GM12878 (cell line): ENCODE data around the gene PPP1R36. TPM values are rescaled to one million over a fixed set of nuclear protein-coding genes. Genes with fewer than 3 reads are reported as not detected.

Experiments used
- ATAC-seq: fragments of 200-7000 bp; cut with Tn5 transposase; 3 replicates; pipeline ENCODE4 v1.9.1; 2020; ENCODE audit warnings: mild to moderate bottlenecking, moderate library complexity
- BruUV-seq: library from RNA; stranded (reverse); fragments of 400-500 nt; replicated peaks from 2 replicates; lab custom pipeline; 2021; lab: Mats Ljungman, UMichigan
- CTCF ChIA-PET: fragments of 300-600 bp; sonication (Branson Sonifier 250); formaldehyde crosslinking; extraction: SDS; loops from one replicate; lab custom pipeline; 2021; ENCODE audit warnings: inconsistent platforms; lab: Yijun Ruan, JAX
- POLR2A ChIA-PET: fragments of 350-600 bp; formaldehyde crosslinking; extraction: SDS; loops from one replicate; lab custom pipeline; 2021; ENCODE audit warnings: inconsistent platforms; lab: Charles Lee
- RAD21 ChIA-PET: fragments of 300-600 bp; sonication (Branson Sonifier 250); formaldehyde crosslinking; loops from one replicate; lab custom pipeline; 2023; ENCODE audit warnings: antibody characterized with exemption; ENCODE audit not compliant: unreplicated experiment; lab: Charles Lee
- SMC1A ChIA-PET: fragments of 300-600 bp; sonication (Branson Sonifier 250); formaldehyde crosslinking; loops from one replicate; lab custom pipeline; 2023; ENCODE audit not compliant: unreplicated experiment, uncharacterized antibody; lab: Charles Lee
- DNase-seq: peaks from one replicate; pipeline ENCODE4 v3.0.0-alpha.2; 2011; ENCODE audit warnings: low read depth, low spot score
- FAIRE-seq: peaks from 3 replicates; lab custom pipeline; 2011; peaks lifted over from hg19 to GRCh38; lab: Jason Lieb, UNC
- H2AFZ ChIP-seq: 2 replicates; pipeline ENCODE4 v1.6.0; 2011; ENCODE audit warnings: low read depth, low read length, control low read depth; ENCODE audit not compliant: control insufficient read depth
- H3K27ac ChIP-seq: 2 replicates; pipeline ENCODE4 v1.5.1; 2011; ENCODE audit warnings: control low read depth; ENCODE audit not compliant: control insufficient read depth, insufficient read depth
- H3K27me3 ChIP-seq, 2 experiments: replicated peaks in 1 of 2; 2 replicates each; pipeline versions ENCODE4 v1.6.0 to v1.6.1; 2011; ENCODE audit warnings: low read length in 1 of 2; ENCODE audit not compliant: control insufficient read depth in 2 of 2, insufficient read depth in 2 of 2
- H3K36me3 ChIP-seq, 2 experiments: 2 replicates each; pipeline ENCODE4 v1.5.1; 2011; ENCODE audit warnings: low read length in 1 of 2; ENCODE audit not compliant: control insufficient read depth in 2 of 2, insufficient read depth in 2 of 2
- H3K4me1 ChIP-seq: 2 replicates; pipeline ENCODE4 v1.6.1; 2011; ENCODE audit warnings: mild to moderate bottlenecking, low read length, moderate library complexity, mixed read lengths; ENCODE audit not compliant: control insufficient read depth, insufficient read depth
- H3K4me2 ChIP-seq: 2 replicates; pipeline ENCODE4 v1.6.0; 2011; ENCODE audit warnings: control low read depth; ENCODE audit not compliant: control insufficient read depth, insufficient read depth
- H3K4me3 ChIP-seq: fragments of 200-600 bp; sonication (generic); 2 replicates; pipeline ENCODE4 v1.5.1; 2016
- H3K79me2 ChIP-seq: 2 replicates; pipeline ENCODE4 v1.6.0; 2011; ENCODE audit warnings: low read length; ENCODE audit not compliant: control insufficient read depth, insufficient read depth
- H3K9ac ChIP-seq: 2 replicates; pipeline ENCODE4 v1.8.0; 2011; ENCODE audit warnings: low read length, control low read depth, mixed read lengths; ENCODE audit not compliant: control insufficient read depth, insufficient read depth
- H3K9me3 ChIP-seq: replicated peaks from 3 replicates; pipeline ENCODE4 v1.5.1; 2011; ENCODE audit warnings: mild to moderate bottlenecking, low read length; ENCODE audit not compliant: control insufficient read depth, insufficient read depth
- H4K20me1 ChIP-seq: 2 replicates; pipeline ENCODE4 v1.6.0; 2011; ENCODE audit not compliant: control insufficient read depth, insufficient read depth
- BCL11A ChIP-seq: IDR thresholded peaks from 2 replicates; pipeline ENCODE4 v1.6.1; 2011; ENCODE audit warnings: low read depth, low read length
- BHLHE40 ChIP-seq, 2 experiments: fragments of 450-650 bp in 1 of 2; IDR thresholded peaks; 2 replicates each; pipeline ENCODE4 v1.6.1; 2011 to 2017; ENCODE audit warnings: low read depth in 2 of 2, borderline replicate concordance in 1 of 2, improper control_type of control experiment in 1 of 2, low read length in 1 of 2, mild to moderate bottlenecking in 1 of 2
- BRCA1 ChIP-seq: IDR thresholded peaks from 2 replicates; pipeline ENCODE4 v1.6.1; 2011; ENCODE audit warnings: low read depth, low read length, improper control_type of control experiment
- CREB1 ChIP-seq: IDR thresholded peaks from 2 replicates; pipeline ENCODE4 v1.6.1; 2012; ENCODE audit warnings: low read depth, mild to moderate bottlenecking, inconsistent platforms
- DPF2 ChIP-seq: fragments of 450-650 bp; IDR thresholded peaks from 2 replicates; pipeline ENCODE4 v1.6.1; 2017; ENCODE audit warnings: mild to moderate bottlenecking
- JUNB ChIP-seq: IDR thresholded peaks from 2 replicates; pipeline ENCODE4 v1.6.1; 2016; ENCODE audit warnings: antibody characterized with exemption, mild to moderate bottlenecking
- NR2F1 ChIP-seq: fragments of 450-650 bp; conservative IDR thresholded peaks from 2 replicates; pipeline ENCODE4 v1.6.1; 2017; ENCODE audit warnings: mild to moderate bottlenecking
- PAX8 ChIP-seq: fragments of 450-650 bp; IDR thresholded peaks from 2 replicates; pipeline ENCODE4 v1.6.1; 2017; ENCODE audit warnings: mild to moderate bottlenecking, moderate library complexity
- POLR2A ChIP-seq: IDR thresholded peaks from 2 replicates; pipeline ENCODE4 v1.6.1; 2011; ENCODE audit warnings: low read depth, mild to moderate bottlenecking, low read length
- RCOR1 ChIP-seq: conservative IDR thresholded peaks from 2 replicates; pipeline ENCODE4 v1.6.1; 2012; ENCODE audit warnings: low read depth, low read length, improper control_type of control experiment
- SIX5 ChIP-seq: IDR thresholded peaks from 2 replicates; pipeline ENCODE4 v1.6.1; 2011; ENCODE audit warnings: mild to moderate bottlenecking, low read depth, low read length, moderate library complexity; ENCODE audit not compliant: severe bottlenecking
- SP1 ChIP-seq: IDR thresholded peaks from one replicate; pipeline ENCODE4 v1.6.1; 2011; ENCODE audit warnings: low read depth, low read length
- TARDBP ChIP-seq: IDR thresholded peaks from 2 replicates; pipeline ENCODE4 v1.6.1; 2016; ENCODE audit warnings: borderline replicate concordance
- ZBTB4 ChIP-seq: fragments of 450-650 bp; formaldehyde crosslinking; IDR thresholded peaks from 2 replicates; pipeline ENCODE4 v1.4.0; 2022; ENCODE audit warnings: mild to moderate bottlenecking, moderate library complexity
- ZNF24 ChIP-seq: fragments of 450-650 bp; IDR thresholded peaks from 2 replicates; pipeline ENCODE4 v1.6.1; 2017; ENCODE audit warnings: antibody characterized with exemption, mild to moderate bottlenecking
- ZSCAN29 ChIP-seq: fragments of 450-650 bp; IDR thresholded peaks from 2 replicates; pipeline ENCODE4 v1.6.1; 2017; ENCODE audit warnings: mild to moderate bottlenecking, moderate library complexity
- WGBS: methylation state at CpG from one replicate; pipeline ENCODE4 v1.1.6; 2016; ENCODE audit warnings: low lambda C conversion rate; ENCODE audit not compliant: insufficient replicate concordance, insufficient coverage; ENCODE audit errors: missing lambda C conversion rate; 5-methylcytosine and 5-hydroxymethylcytosine counted together
- in situ Hi-C: fragments of 300-500 bp; cut with MboI; formaldehyde crosslinking; loops from 9 replicates; pipeline ENCODE4 v1.14.3; 2018; ENCODE audit warnings: mixed read lengths
- intact Hi-C: fragments of 100-400 bp; cut with micrococcal nuclease; formaldehyde crosslinking; loops from one replicate; pipeline ENCODE4 v1.14.2; 2022; ENCODE audit not compliant: unreplicated experiment
- polyA plus RNA-seq, 11 experiments: library from polyadenylated mRNA; depleted of rRNA in 4 of 11; unstranded in 6 of 11; stranded (reverse) in 5 of 11; fragments of >200 nt; fragmentation: Nextera tagmentation in 4 of 11; fragmentation: Illumina TruSeq in 1 of 11; extraction: Ambion mirVana in 4 of 11; extraction: Trizol in 1 of 11; gene quantifications; 1 replicate in 1 of 11; 2 replicates in 10 of 11; pipeline versions ENCODE4 v1.2.1 to v1.2.3, GENCODE V29; 2011 to 2016; ENCODE audit warnings: inconsistent platforms in 2 of 11, missing spikeins in 2 of 11, low read depth in 1 of 11
- total RNA-seq, 4 experiments: library from RNA; depleted of rRNA in 3 of 4; stranded (reverse); fragments of >200 nt in 3 of 4; fragmentation: Illumina TruSeq in 1 of 4; extraction: Trizol in 1 of 4; gene quantifications; 2 replicates each; pipeline versions ENCODE4 v1.2.1 to v1.2.3, GENCODE V29; 2013 to 2021

Gene PPP1R36
- total and polyA plus RNA-seq, 10 of the 15 experiments (the other 5 are each of a cell fraction or from before 2014, with no cell fraction given) = 0.12 to 0.13 TPM; not detected in 8

DNA sequence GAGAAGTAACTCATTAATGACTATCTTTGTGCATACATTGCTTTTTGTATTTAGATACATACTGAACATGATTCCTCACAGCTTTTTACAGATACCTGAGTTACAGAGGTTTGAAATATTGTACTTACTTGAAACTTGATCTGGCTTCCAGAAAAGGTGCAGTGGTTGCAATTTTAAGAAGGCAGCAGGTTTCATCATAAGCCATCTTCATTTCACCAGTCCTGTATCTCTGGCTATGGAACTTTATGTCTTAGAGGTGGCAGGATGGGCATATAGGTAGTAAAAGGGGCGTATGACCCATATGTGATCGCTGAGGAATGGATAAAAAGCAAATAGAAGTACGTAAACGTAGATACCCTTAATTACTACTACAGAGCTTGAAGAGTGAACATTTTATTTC is 31.5 kb upstream of the PPP1R36 start:
- no TSS peak for BruUV-seq
- SMC1A ChIA-PET = interaction anchor here (0.8 to 1.3 kb wide), 2 partner anchors 9 to 118 kb away, joined by 4 read pairs; no protein-coding TSS in a partner anchor
- in situ Hi-C loops (no loop called here), intact Hi-C loops (no loop called here)
- H3K9ac ChIP-seq = no peak overlapping the region
- no peak overlapping the region for H3K4me3 ChIP-seq
- H3K27ac ChIP-seq = no peak overlapping the region
- H3K4me1 ChIP-seq = peaks cover 8% of the 10 kb centered on the region; the same call in 1 of the 2 replicates
- CTCF ChIA-PET = no interaction called here
- ATAC-seq (no peak), FAIRE-seq (no peak), DNase-seq (no peak)
- no peaks in the 10 kb centered on the region for H3K27me3 ChIP-seq
- no peak overlapping the region for H2AFZ ChIP-seq
- peaks cover 6 to 24% of the 10 kb centered on the region in 2 experiments for H3K36me3 ChIP-seq
- H3K9me3 ChIP-seq = no peaks in the 10 kb centered on the region
- H3K4me2 ChIP-seq = no peak overlapping the region
- TF ChIP-seq BHLHE40 (IDR thresholded peaks at IDR 0.05; ENCODE audit: borderline replicate concordance in 1 of 2, low read depth in 2 of 2, low read length in 1 of 2) (no peak), JUNB (no peak), ZSCAN29 (no peak), DPF2 (no peak), TARDBP (no peak), BCL11A (no peak), SIX5 (no peak)
- POLR2A ChIA-PET = interaction anchor here (0.6 kb wide), 1 partner anchor 71 kb away, joined by 7 read pairs; no protein-coding TSS in a partner anchor
- H4K20me1 ChIP-seq = no peaks in the 10 kb centered on the region
- peaks cover 81% of the 10 kb centered on the region for H3K79me2 ChIP-seq
- RAD21 ChIA-PET = interaction anchor here (0.7 to 1.1 kb wide), 2 partner anchors 10 to 106 kb away, joined by 3 read pairs; no protein-coding TSS in a partner anchor
- 86% methylated on average over 4 of the region's 4 CpGs for WGBS

GRCh38 chr14:64520699-64521098 is 29.1 kb upstream of the PPP1R36 start:
- Histone ChIP-seq H3K27ac (no peak overlapping the region), H3K79me2 (peaks cover 59% of the 10 kb centered on the region), H3K4me3 (no peak overlapping the region), H3K36me3 (peaks cover 6 to 27% of the 10 kb centered on the region in 2 experiments), H3K9me3 (no peaks in the 10 kb centered on the region), H3K4me1 (peaks cover 7% of the 10 kb centered on the region; the same call in 1 of the 2 replicates), H2AFZ (no peak overlapping the region), H3K4me2 (no peak overlapping the region), H4K20me1 (no peaks in the 10 kb centered on the region), H3K27me3 (no peaks in the 10 kb centered on the region), H3K9ac (no peak overlapping the region)
- ChIA-PET RAD21 (interaction anchor here (0.6 to 1.4 kb wide), 3 partner anchors 25 to 91 kb away, joined by 3 to 5 read pairs (median 5); no protein-coding TSS in a partner anchor), POLR2A (interaction anchor here (0.7 kb wide), 2 partner anchors 15 to 331 kb away, joined by 3 read pairs; no protein-coding TSS in a partner anchor), SMC1A (interaction anchor here (1.2 to 2.2 kb wide), 3 partner anchors 10 to 91 kb away, joined by 4 to 12 read pairs (median 4); no protein-coding TSS in a partner anchor), CTCF (interaction anchor here (1.3 to 5.4 kb wide), 5 partner anchors 10 to 116 kb away, joined by 4 to 37 read pairs (median 8); no protein-coding TSS in a partner anchor)
- TF ChIP-seq NR2F1 = no peak
- no peak for TF ChIP-seq ZNF24
- no peak for TF ChIP-seq ZBTB4 (CRISPR knock-in tag)
- no peak for TF ChIP-seq RCOR1
- TF ChIP-seq BRCA1 = no peak
- no peak for TF ChIP-seq CREB1
- no peak for TF ChIP-seq POLR2A
- no peak for TF ChIP-seq SP1
- TF ChIP-seq PAX8 = no peak
- ATAC-seq (no peak), FAIRE-seq (no peak), DNase-seq (no peak)
- 96% methylated on average over 4 of the region's 4 CpGs for WGBS
- no TSS peak for BruUV-seq
- in situ Hi-C loops = no loop called here
- intact Hi-C loops = no loop called here
